ENCODE results near the gene CLDN16.

Gene CLDN16

DNA sequence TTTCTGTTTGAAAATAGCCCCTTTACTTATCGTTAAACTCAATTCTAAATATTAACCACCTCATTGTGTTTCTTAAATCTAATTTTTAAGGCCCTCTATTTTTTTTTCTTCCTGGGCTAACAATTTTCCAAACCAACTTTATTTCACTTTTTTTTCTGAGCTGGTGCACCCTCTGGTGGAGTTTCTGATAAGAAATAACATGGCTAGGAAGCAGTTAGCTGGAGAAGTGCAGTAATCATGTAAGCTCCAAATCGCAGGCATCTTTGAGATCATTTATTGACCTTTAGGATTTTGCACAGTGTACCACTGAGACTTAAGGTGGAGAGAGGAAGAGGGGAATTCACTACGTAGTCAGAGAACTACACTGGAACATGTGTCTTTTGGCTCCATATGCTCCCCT lies 55.3 kb downstream of the CLDN16 start:
- no peak for ATAC-seq

DNA sequence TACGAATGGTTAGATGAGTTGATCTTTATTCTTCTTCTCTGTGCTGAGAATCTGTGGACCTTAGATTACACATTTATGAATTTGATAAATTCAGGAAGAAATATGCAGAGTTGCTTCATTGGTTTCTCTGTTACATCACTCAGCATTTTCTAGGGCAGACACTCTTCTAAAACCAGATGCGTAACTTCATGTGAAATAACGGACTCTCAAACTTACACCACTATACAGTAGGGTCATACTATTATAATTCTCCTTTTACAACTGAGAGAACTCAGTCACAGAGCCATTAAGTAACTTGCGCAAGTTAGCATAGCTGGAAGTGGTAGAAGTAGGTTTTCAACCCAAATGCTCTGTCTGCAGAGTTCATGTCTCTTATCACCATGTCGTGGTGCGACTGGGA lies 56.0 kb downstream of the CLDN16 start:
- no peak for DNase-seq
- ATAC-seq, result no peak

More for the DNA sequence above, 55.3 kb downstream of the CLDN16 start:
- DNase-seq, result no peak

DNA sequence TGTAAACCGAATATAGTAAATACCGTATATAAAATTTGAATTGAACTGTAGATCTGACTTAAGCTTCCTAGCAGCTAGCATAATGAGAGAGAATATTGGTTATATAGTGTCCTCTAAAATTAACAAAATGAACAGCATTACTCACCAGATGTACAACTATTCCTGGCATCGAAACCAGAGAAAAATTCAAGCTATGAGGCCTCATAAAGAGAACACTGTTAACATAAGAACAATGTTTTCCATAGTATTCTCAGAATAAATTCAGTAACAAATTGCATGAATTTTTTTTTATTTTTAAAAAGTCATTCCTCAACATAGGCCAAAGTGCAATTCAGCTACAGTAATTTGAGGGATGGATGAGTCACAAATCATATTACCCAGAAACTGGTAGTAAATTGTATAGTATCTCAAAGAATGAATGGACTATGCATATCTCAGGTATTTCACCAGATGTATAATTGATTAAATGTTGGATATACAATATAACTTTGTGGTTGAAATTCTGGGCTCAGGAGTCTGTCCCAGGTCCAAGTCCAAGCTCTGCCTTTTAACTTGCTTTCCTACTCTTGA lies 56.7 kb downstream of the CLDN16 start:
- ATAC-seq (no peak), DNase-seq (no peak)

DNA sequence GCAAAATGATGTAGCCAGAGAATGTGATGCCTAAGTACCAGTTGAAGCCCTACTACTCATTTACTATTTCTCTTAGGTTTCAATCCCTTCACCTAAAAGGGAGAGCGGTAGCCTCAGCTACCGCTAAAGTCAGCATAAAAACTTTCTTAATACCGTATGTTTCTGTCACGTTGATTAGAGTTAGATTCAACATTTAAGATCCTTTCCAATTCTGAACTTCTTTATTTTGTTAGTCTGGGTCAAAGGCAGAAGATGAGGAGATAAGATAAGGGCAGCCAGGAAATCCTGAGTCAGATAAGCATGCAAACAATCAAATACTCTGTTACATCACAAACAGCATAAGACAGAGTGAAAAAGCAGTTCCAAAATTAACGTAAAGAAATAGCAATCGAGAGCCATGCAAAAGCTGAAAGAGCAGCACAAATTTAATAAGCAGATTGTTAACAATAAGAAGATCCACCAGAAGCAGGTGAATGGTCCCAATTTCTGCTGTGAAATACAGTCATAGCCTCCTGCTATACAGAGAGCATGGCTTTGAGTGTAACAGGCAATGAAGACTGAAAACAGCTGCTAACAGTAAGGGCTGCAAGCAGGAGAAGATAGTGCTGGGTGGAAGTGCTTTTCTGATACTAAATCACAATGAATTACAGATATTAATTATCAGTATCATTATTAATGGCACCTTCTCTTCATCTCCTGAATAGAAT lies 58.8 kb downstream of the CLDN16 start:
- no peak for ATAC-seq
- no peak for DNase-seq

DNA sequence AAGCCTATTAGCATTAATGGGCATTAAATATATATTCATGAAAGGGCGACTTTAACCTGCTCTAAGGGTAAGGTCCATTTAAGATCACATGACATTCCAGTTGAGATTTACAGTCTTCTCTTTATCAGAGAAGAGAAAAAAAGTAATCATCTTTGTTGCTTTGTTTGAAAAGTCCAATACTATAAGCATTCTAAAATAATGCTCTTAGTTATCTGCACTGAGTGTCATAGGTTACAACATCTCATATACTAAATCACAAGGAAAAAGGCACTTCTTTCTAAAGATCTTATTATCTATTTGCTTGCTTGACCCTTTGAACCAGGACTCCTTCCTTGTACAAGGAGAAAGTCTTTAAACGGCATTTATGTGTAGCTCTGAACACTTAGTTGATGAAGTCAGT lies 60.3 kb downstream of the CLDN16 start:
- DNase-seq (no peak), ATAC-seq (no peak)

DNA sequence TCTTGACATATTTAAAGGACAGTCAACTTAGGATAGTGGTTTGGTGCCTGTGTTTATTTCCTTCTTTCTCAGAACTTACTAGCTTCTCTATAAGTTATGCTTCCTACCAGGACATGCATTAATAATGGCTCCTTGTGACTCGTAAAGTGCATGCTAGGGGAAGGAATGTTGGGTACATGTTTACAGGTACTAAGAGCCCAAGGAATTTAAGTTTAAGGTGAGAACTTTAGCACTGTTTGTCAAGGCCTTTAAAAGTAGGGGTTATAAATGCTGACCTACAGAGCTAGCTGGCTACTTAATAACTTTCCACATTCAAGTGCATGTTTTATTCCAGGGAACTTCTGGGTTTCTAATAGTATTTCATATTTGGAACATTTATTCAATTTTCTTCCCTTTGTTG lies 61.8 kb downstream of the CLDN16 start, which contains the start of gene TMEM207:
TSS of gene TMEM207 (minus strand) at position 101 of the 400 bp plus-strand sequence. CDS start at position 9, 92 bp downstream.
- ATAC-seq, result no peak

DNA sequence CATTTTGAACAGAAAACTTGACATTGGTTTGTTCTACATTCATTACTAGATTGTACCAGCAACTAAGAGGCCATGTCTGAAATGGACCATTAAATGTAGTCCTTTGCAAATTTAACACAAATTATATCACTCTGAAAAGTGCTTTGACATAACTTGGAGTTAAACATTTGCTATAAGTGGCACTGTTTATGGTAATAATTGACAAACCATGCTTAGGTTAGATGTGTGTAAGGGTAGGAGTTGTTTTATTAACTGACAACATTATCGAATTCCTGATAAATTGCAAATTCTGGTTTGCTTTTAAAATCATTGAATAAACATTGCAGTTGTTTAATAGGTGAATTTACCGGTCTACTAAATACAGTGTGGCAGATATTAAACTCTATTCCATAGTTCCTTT lies 67.9 kb downstream of the CLDN16 start:
- DNase-seq (no peak), ATAC-seq (no peak)

More for the DNA sequence above, 61.8 kb downstream of the CLDN16 start, which contains the start of gene TMEM207:
- no peak for DNase-seq

DNA sequence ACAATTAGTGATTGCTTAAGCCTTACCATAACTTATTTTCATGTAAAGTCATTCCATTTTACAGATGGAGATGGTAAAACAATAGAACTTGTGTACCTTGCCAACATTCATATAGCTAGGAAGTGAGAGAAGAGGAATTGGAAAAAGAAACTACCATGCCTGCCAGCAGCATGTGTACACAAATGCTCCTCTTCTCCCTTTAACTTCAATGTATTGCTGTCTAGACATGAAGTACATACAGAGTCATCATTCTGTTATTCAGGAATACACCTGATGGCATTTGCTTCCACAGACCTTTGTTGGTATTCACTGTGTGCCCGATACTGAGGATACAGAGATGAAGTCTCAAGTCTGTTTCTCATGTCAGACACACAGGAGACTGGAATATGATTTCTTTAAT lies 68.8 kb downstream of the CLDN16 start:
- no peak for ATAC-seq
- DNase-seq, result no peak

DNA sequence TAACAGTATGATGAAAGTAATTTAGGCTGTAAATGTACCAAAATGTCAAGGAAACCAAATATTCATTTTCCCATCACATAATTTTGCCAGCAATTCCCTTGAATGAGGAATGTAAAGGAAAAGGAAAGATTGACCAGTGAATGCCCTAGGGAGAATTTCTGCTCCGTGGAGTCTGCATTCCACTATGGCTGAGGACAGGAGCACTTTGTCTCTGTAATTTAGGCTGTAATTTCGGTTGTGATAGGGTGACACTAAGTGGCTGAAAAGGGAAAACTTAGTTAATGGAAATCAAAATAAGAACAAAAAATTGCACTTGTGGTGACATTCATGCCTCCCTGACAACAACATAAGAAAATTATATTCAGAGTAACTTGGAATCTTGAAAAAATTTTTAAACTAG lies 70.1 kb downstream of the CLDN16 start:
- no peak for DNase-seq
- no peak for ATAC-seq

Measured in stimulated activated naive CD8-positive, alpha-beta T cell treated with anti-CD3 and anti-CD28 coated beads, Interleukin-15, Interleukin-2, amounts not matched to agents 100 U/mL and 50 U/mL, for 24 hours (primary cell).